Ramos (cell line): ENCODE measurements around the gene NUMB.

Source experiments
- in situ Hi-C: fragments of 300-500 bp; cut with MboI; formaldehyde crosslinking; loops from one replicate; pipeline ENCODE4 v1.14.3; 2022; ENCODE audit warnings: low sequenced_read_pairs; ENCODE audit not compliant: unreplicated experiment

NUMB gene

DNA sequence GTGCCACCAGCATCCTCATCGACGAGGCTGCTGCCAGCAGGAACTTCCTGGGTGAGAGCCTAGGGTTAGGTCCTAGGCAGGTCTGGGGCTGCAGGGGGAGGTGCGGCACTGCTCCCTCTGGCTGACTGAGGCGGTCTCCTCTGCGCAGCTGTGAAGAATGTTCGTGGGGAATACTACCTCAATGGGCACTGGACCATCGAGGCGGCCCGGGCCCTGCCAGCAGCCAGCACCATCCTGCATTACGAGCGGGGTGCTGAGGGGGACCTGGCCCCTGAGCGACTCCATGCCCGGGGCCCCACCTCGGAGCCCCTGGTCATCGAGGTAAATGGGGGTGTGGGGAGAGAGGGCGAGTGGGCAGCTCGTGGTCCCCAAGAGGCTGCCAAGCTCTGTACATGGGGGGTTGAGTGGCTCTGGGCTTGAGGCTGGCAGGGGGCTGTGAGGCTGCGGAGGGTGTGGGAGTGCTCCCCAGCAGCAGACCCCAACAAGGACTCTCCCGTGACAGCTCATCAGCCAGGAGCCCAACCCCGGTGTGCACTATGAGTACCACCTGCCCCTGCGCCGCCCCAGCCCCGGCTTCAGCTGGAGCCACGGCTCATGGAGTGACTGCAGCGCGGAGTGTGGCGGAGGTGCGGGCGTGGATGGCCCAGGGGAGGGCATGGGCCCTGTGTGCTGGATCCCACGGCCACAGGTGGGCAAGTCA is 206.7 kb downstream of the NUMB start:
- in situ Hi-C loops: no loop called here

DNA sequence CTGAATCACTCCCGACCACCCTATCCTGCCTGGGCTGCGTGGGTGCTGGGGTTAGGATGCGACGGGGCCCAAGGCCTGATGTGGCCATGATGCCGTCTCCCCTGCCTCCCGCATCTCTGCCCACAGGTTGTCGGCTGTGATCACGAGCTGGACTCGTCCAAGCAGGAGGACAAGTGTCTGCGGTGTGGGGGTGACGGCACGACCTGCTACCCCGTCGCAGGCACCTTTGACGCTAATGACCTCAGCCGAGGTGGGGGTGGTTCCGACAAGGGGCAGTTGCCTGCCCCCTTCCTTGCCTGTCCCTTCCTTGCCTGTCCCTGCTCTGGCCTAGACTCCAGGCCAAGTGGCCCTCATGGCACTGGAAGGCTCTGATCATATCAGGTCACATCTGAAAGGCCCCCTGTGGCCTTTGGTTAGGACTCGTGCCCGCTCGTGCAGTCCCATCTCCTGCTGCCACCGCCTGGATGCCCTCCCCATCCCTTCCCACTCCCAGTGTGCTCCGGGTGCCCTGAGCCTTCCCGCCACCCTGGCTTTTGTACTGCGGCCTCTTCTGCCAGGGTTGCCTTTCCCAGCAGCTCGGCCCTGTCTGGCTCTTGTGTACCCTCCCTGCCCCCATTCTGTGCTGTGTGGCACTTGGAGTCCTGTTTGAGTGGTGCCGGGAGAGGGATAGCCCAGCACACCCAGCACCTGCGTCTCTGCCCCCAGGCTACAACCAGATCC is 207.4 kb downstream of the NUMB start:
- in situ Hi-C loops: no loop called here

DNA sequence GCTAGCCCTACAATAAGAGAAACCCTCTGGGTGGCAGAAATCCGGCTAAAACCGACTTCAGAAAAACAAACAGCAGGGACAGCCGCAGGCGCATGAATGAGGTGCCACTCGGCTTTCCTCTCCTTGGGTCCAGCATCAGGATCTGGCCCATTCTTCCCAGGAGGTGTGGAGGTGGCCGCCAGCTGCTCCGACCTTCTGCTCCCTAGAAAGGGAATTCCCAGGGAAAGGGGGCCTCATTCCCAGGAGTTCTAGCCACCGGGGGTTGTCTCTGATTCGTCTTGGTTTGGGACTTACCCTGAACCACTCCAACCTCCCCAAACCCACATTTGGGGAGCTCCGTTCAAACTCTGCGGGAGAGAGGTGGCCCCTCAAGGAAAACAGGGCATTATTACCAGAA is 208.0 kb downstream of the NUMB start:
- in situ Hi-C loops: no loop called here

DNA sequence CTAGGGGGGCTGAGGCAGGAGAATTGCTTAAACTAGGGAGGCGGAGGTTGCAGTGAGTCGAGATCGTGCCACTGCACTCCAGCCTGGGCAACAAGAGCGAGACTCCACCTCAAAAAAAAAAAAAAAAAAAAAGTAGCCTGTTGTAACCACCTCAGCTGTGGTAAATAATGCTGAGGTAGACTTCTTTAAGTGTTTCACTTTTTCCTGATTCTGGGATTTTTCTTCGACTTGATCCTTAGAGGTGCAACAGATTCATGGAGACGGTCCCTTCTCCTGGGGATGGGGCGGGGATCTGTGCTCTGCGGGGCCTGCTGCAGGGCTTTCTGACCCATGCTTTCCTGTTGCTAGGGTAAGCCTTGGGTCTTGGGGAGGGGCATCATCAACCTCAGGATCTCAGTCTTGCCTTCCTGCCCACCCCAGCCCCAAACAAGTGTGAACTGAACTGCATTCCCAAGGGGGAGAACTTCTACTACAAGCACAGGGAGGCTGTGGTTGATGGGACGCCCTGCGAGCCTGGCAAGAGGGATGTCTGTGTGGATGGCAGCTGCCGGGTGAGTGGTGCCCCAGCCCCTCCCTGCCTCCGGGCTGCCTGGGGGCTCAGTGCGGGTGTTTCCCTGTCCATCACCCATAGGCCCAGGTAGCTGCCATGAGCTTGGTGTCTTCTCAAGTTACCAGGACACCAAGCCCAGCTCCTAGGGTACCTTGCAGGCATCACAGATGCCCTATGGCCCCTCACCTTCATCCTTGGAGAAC is 208.6 kb downstream of the NUMB start:
- in situ Hi-C loops: no loop called here

DNA sequence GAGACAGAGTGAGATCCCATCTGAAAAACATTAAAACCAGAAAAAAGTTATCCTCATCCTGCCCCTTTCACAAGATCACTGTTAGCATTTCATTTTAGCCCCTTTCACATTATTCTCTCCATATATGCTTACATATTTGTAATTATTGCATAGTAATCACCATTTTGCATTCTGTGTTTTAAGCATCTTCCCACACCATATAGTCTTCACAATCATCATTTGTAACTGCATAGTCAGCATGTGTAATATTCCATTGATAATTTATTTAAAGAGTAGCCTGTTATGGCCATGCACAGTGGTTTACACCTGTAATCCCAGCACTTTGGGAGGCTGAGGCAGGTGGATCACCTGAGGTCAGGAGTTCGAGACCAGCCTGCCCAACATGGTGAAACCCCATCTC is 209.2 kb downstream of the NUMB start:
- in situ Hi-C loops: no loop called here

DNA sequence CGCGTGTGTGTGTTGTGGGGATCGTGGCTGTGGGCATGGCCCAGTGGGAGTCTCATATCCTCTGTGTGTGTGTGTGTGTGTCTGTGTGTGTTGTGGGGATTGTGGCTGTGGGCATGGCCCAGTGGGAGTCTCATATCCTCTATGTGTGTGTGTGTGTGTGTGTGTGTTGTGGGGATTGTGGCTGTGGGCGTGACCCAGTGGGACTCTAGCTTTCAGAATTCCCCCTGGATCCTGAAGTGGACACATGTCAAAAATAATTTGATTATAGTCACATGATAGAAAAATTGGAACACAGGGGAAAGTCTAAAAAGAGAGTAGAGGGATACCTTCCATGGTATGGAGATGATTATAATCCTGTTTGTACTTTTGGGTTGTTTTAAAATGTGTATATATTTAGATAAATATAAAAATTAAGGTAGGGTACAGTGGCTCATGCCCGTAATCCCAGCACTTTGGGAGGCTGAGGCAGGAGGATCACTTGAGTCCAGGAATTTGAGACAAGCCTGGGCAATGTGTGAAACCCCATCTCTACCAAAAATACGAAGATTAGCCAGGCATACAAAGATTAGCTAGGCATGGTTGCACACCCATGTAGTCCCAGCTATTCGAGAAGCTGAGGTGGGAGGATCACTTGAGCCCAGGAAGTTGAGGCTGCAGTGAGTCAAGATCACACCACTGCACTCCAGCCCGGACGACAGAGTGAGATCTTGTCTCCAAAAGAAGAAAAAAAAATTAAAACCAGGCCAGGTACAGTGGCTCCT is 210.1 kb downstream of the NUMB start:
- in situ Hi-C loops: no loop called here

DNA sequence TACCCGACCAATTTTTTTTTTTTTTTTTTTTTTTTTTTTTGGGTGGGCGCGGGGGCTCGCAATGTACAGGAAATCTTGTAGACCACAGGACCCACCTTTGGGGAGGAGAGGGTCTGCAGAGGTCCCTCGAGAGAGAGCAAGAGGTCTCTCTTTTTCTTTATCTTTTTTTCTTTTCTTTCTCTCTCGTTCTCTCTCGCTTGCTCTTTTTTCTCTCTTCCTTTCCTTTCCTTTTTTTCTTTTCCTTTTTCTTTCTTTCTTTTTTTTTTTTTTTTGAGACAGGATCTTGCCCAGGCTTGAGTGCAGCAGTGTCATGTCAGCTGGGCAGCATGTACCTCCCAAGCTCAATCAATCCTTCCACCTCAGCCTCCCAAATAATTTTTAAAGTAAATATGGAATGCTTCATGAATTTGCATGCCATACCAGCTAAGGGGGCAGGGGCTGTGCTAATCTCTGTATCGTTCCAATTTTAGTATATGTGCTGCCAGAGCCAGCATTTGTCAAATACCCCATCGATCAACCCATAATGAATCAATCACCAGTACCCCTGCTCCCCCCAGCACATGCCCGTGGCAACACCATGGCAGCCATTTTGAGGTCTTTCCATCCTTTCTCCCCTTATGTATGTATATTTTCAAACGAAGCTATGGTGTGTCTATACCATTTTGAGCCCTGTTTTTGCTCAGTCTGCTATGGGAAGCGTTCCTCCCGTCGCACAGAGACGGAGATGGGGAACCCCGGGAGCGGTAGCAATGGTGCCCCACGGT is 211.8 kb downstream of the NUMB start:
- in situ Hi-C loops: no loop called here

DNA sequence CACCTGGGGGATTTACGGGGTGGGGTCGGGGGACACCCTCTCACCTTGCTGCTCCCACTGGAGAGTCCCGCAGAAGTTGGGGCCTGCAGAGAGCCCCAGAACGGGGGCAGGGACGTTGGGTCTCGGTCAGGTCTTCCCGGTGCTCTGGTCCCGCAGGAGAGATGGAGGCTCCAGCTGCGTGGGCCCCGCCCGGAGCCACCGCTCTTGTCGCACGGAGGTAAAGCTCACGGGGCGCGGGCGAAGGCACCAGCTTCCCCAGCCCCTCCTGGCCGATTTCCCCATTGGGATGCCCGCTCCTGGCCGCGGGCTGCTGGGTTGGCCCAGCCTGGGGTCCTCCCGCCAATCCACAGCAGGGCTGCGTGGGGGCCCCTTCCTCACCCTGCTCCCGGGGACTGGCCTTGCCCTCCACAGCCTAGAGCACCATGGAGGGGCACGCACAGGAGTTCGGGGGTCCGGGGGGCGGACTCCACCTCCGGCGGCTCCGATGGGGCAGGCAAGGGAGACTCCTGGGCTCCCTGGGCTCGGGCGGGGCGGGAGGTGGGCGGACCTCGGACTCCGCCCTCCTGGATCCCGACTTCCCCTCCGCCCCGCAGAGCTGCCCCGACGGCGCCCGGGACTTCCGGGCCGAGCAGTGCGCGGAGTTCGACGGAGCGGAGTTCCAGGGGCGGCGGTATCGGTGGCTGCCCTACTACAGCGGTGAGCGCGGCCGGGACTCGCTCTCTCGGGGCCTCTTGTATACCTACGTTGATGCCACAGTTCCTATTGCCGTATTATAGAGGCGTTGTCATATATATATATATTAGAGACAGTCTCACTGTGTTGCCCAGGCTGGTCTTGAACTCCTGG is 212.6 kb downstream of the NUMB start:
- in situ Hi-C loops: no loop called here

DNA sequence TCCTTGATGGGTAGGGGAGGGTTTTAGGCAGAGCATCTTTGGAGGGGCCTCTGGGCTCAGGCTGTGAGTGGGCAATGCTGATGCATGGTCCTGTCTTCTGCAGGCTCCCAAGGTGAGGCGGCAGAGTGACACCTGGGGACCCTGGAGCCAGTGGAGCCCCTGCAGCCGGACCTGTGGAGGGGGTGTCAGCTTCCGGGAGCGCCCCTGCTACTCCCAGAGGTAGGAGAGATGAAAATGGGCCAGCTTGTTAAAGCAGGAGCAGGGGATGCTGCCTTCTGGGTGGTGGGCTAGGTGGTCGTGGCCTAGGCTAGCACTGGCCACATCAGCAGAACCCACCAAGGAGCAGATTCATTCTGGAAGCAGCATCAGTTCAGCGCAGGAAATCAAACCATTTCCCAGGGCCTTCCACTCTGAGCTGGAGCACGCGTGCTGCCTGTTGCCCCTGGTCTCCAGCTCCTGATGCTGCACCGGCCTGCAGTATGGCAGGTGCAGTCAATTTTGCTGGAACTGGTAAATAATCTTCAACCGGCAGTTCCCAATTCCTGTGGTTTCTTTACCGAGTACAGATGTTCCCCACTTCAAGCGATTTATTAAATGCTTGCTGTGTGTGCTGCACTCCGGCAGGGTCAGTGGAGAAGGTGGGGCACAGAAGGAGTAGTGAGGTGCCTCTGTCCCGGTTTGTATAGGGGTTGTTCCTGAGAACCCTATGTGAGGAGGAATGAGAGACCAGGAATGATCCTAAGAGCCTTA is 213.6 kb downstream of the NUMB start:
- in situ Hi-C loops: no loop called here

DNA sequence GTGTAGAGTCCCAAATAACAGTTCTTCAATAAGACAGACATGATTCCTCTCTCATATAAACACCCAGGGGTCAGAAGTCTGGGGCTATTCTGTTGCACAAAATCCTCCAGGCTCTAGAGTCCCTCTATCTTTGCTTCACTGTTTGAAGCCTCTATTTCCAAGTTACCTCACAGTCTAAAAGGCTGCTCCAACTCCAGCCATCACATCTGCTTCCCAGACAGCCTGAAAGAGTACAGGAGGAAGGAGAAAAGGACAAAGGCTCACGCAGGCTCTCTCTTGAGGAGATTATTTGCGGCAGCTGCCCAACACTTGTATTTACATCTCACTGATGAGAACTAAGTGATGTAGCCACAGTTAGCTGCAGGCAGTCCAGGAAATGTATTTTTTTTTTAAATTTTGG is 214.6 kb downstream of the NUMB start:
- in situ Hi-C loops: no loop called here

DNA sequence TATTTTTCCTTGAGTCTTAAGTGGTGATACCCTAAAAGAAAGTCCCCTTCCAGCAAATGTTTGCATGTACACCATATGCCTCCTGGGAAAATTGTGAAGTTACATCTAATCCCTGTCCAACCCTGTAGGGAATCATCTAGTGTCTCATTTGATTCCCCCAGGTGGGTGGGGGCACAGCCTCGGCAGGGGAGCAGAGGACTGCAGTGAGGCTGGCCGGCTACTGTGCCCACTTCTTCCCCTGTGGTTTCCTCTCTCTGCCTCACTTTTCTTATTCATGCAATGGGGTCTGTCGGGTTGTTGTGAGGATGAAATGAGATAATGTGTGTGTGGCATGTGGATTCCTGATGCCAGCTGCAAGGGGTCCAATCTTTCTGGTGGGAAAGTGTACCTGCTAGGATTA is 215.0 kb downstream of the NUMB start:
- in situ Hi-C loops: no loop called here

DNA sequence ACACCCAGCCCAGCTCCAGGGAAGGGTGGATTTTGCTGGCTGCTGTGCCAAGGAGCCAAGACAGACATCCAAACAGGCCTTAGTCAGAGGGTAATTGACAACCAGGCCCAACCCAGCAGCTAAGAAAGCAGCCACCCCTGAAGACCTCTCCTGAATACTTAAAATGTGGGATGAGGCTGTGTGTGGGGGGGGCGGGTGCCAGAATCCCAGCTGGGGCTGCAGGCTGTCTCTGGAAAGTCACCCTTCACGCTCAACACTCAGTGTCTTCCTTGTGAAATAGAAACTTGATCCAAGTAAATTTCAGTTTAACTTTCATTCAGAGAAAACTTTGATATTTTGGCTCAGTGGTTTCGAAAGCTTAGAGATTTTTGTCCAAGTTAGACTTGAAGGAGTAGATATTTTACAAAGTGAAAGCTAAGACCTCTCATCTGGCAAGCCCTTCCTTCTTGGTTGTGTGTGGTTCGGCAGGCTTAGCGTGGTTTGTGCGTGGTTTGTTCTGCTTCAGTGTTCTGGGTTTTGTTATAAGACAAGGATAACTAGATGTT is 215.9 kb downstream of the NUMB start:
- in situ Hi-C loops: no loop called here

DNA sequence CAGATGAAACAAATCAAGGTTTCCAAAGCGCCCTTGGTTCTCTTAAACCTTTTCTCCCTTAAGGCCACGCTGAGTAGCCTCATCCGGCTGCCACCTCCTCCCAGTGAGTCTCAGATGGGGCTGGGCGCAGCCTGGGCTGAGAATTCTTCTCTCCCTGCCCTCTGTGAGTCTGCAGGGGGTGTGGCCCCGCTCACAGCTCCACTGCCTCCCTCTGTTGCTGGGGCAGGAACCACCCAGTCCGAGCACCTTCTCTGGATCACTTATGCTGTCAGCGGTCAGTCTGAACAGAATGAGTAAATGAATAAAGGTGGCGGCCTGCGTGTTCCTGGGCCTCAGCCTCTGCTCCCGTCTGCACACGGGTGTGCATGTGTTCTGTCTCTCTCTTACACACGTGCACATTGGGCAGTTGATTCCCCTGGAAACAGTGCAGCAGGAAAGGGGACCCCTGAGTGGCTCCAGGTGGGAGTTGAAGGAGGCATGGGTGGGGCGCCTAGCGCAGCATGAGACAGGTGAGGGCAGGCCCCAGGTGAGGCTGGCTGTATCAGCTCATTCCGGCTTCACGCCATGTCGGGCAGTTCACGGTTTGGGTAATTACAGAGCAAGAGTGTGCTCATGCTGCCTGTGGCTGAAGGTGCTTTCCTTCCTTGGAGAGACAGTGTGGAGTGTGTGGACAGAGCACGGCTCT is 216.7 kb downstream of the NUMB start:
- in situ Hi-C loops: no loop called here

DNA sequence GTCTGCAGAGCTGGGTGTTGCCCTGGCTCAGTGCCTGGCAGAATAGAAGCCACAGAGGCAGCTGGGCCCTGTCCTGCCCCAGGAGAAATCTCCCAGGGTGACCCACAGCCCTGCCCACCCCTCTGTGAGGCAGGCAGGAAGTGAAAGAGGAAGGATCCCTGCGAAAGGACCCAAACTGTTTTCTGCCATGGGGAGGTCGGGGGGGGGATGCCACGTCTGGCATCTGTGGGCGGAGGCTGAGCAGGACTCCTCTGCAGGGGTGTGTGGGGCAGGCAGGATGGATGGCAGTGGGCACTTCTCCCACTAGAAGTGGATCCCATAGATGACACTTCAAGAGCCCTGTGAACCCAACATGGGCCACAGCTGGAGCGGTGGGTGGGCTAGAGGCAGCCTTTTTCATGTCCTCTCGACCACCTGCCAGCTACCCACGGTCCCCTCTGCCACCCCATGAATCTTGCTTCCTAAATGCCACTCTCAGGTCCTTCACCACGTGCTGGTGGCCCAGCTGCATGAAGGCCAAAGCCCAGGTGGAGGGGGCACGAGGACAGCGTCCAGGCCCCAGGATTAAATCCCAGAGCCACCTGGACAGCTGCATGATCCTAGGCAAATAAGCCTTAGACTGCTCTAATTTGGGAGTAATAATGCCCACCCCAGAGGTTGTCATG is 217.4 kb downstream of the NUMB start:
- in situ Hi-C loops: no loop called here

DNA sequence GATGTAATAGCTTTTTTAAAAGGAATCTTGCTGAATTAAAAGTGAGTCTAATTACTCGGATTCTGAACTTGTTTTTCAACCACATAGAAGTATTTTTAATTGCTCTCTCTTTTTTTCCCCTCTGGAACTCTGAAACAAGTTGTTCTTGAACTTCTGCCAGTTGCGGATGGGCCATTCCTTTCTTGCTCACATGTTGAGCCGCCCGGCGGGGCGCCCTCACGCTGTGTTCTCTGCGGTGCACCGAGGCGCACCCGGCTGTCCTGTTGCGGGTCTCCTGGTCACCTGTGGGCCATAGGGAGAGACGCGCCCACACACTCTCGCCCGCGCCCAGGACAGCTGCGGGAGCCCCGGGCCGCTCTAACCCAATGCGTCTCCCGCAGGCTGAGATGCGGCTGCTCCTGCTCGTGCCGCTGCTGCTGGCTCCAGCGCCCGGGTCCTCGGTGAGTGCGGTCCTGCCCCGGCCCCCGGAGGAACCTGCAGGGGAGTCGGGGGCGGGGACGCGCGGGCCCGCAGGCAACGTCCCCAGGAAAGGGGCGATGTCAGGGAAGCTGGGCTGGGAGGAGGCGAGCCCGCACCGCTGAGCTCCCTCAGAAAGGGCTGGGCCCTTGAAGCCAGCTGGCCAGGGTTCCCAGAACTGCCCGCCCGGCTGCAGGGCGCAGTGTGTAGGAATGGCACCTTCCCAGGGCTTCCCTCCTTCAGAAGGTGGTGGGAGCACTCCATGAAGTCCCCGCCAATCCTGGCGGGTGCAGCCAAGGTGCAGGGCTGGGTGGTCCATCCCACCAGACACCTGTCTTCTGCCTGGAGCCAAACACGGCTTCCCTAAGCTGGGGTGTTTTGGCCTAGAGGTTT is 218.7 kb downstream of the NUMB start:
- in situ Hi-C loops: no loop called here

DNA sequence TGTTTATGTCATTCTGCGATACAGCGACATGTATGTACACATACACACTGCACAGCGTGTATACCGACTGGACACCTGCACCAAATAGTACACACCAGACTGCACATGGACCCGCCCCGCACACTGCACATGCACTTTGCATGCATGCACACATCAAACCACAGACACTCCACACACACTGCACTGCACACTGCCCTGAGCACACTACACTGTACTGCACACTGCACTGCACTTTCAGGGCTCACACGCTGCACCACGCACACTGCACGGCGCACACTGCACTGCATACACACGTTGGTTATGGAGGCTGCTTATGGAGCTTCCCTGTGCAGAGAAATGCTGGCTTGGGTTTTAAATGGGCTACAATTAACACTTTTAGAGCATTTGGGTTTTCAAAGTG is 219.4 kb downstream of the NUMB start:
- in situ Hi-C loops: no loop called here
